Measurements from ENCODE around the gene ZRSR2. TPM values are rescaled to one million over a fixed set of nuclear protein-coding genes. Genes with fewer than 3 reads are reported as not detected.

ZRSR2 gene
- total RNA-seq, 1 donor from 2014 or later: 14.9 TPM

GRCh38 chrX:15854712-15855567, 64.7 kb downstream of the ZRSR2 start, which contains the start of gene AP1S2:
AP1S2 (minus strand) TSS chrX:15854813; CDS start chrX:15852524, 2,289 bp downstream.
- no peaks in the 10 kb centered on the region for H3K9me3 Mint-ChIP-seq
- H3K4me1 Mint-ChIP-seq: peaks cover 48% of the 10 kb centered on the region
- no peak for TF ChIP-seq CTCF (conservative IDR thresholded peaks at IDR 0.05)
- peak within 1 kb of the TSS; percentile 96 for H3K4me3 Mint-ChIP-seq
- H3K27me3 Mint-ChIP-seq (ENCODE audit: low read depth): no peaks in the 10 kb centered on the region
- H3K27ac Mint-ChIP-seq (ENCODE audit: unreplicated experiment): peak within 1 kb of the TSS; percentile 98
- peaks cover 4% of the 10 kb centered on the region for H3K36me3 Mint-ChIP-seq (ENCODE audit: low read depth)
- DNase-seq (ENCODE audit: low read depth, low spot score): peak; percentile 93

DNA sequence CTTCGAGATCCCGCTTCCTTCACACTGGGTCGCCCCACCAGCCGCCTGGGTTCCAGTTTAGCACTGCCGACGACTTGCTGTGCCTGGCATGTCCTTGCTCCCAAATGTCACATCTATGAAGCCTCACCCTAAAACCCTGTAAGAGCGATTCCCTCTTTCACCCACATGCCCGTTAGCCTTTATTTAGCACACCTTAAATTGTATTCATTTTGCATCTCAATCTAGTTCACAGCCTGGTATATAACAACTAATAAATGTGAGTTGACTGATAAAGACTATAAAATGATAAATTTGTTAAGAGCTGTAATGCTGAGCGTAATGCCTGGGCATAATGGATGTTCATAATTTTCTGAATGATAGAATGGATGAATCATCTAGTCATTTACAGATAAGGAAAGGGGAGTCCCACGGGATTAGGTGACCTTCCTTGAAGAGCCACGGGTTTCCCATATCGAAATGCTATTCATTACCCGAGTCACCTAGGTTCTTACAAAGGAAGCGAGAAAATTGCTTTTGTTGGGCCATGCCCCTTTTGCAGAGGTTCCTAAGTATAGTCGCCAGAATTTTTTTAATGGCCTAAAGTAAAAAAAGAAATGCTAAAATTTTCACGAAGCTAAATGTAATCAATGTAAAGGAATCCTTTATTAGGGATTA, 65.4 kb downstream of the ZRSR2 start:
- no peaks in the 10 kb centered on the region for H3K27me3 Mint-ChIP-seq (ENCODE audit: low read depth)
- H3K4me3 Mint-ChIP-seq: peak overlapping the region; percentile 96
- TF ChIP-seq CTCF (conservative IDR thresholded peaks at IDR 0.05): no peak
- no peak for DNase-seq (ENCODE audit: low read depth, low spot score)
- H3K4me1 Mint-ChIP-seq: peaks cover 43% of the 10 kb centered on the region
- peaks cover 4% of the 10 kb centered on the region for H3K36me3 Mint-ChIP-seq (ENCODE audit: low read depth)
- H3K9me3 Mint-ChIP-seq: no peaks in the 10 kb centered on the region
- H3K27ac Mint-ChIP-seq (ENCODE audit: unreplicated experiment): peak overlapping the region; percentile 98

GRCh38 chrX:15856222-15856587, 65.9 kb downstream of the ZRSR2 start:
- H3K4me3 Mint-ChIP-seq: peak overlapping the region; percentile 96
- no peak overlapping the region for H3K27ac Mint-ChIP-seq (ENCODE audit: unreplicated experiment)
- H3K27me3 Mint-ChIP-seq (ENCODE audit: low read depth): no peaks in the 10 kb centered on the region
- no peaks in the 10 kb centered on the region for H3K9me3 Mint-ChIP-seq
- peaks cover under 1% of the 10 kb centered on the region for H3K36me3 Mint-ChIP-seq (ENCODE audit: low read depth)
- no peak for TF ChIP-seq CTCF (conservative IDR thresholded peaks at IDR 0.05)
- no peak for DNase-seq (ENCODE audit: low read depth, low spot score)
- peaks cover 38% of the 10 kb centered on the region for H3K4me1 Mint-ChIP-seq

- no peak for DNase-seq (ENCODE audit: low read depth, low spot score)
- no peaks in the 10 kb centered on the region for H3K36me3 Mint-ChIP-seq (ENCODE audit: low read depth)
- H3K9me3 Mint-ChIP-seq: no peaks in the 10 kb centered on the region
- peaks cover 38% of the 10 kb centered on the region for H3K4me1 Mint-ChIP-seq
- peak overlapping the region; percentile 72 for H3K4me3 Mint-ChIP-seq
- H3K27me3 Mint-ChIP-seq (ENCODE audit: low read depth): no peaks in the 10 kb centered on the region
- TF ChIP-seq CTCF (conservative IDR thresholded peaks at IDR 0.05): no peak
- H3K27ac Mint-ChIP-seq (ENCODE audit: unreplicated experiment): no peak overlapping the region
Measured at GRCh38 chrX:15856636-15857035, 66.4 kb downstream of the ZRSR2 start.

DNA sequence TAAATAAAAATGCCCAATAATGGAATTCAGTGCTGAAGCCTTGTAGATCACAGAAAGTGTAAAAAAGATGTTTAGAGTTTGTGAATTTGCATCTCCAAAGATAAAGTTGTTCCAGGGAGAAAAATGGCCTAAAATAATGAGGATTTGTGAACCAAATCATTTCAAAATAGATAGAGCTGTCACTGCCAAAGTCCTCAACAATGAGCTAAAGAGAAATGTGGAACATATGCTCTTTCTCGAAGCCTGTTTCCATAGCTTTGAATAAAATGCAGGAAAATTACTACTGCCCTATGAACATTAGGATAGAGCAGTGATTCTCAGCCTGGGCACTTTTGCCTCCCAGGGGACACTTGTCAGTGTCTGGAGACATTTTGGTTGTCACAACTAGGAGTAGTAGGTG, 67.8 kb downstream of the ZRSR2 start:
- H3K27me3 Mint-ChIP-seq (ENCODE audit: low read depth): no peaks in the 10 kb centered on the region
- no peak for DNase-seq (ENCODE audit: low read depth, low spot score)
- H3K27ac Mint-ChIP-seq (ENCODE audit: unreplicated experiment): no peak overlapping the region
- no peaks in the 10 kb centered on the region for H3K36me3 Mint-ChIP-seq (ENCODE audit: low read depth)
- peaks cover 30% of the 10 kb centered on the region for H3K4me1 Mint-ChIP-seq
- H3K9me3 Mint-ChIP-seq: no peaks in the 10 kb centered on the region
- no peak overlapping the region for H3K4me3 Mint-ChIP-seq
- TF ChIP-seq CTCF (conservative IDR thresholded peaks at IDR 0.05): no peak

Data from neural crest cell (in vitro differentiated cells).